Ovary (tissue), 9 donors: ENCODE results near the gene PURB. TPM values are rescaled to one million over a fixed set of nuclear protein-coding genes. Genes with fewer than 3 reads are reported as not detected.

Experiments
- DNase-seq, 5 donors: peaks; one replicate each; pipeline ENCODE4 v3.0.0-alpha.2; 2019 to 2020
- H3K27ac ChIP-seq, 2 donors: fragments of 200-600 bp; one replicate each; pipeline versions ENCODE4 v1.5.1 to v1.8.0; 2019 to 2022
- H3K27me3 ChIP-seq: fragments of 200-600 bp; one replicate; pipeline ENCODE4 v1.8.0; 2022
- H3K36me3 ChIP-seq: fragments of 200-600 bp; sonication (generic); one replicate; pipeline ENCODE4 v1.5.1; 2019
- H3K4me1 ChIP-seq: one replicate; pipeline ENCODE4 v1.8.1; 2013; ENCODE audit warnings: mild to moderate bottlenecking, moderate library complexity; ENCODE audit not compliant: insufficient read depth
- H3K4me3 ChIP-seq: fragments of 200-600 bp; sonication (generic); one replicate; pipeline ENCODE4 v1.5.1; 2017
- H3K9me3 ChIP-seq, 2 donors: fragments of 200-600 bp in 1 of 2; sonication (generic) in 1 of 2; one replicate each; pipeline versions ENCODE4 v1.5.1 to v1.8.1; 2013 to 2019; ENCODE audit warnings: mild to moderate bottlenecking in 1 of 2, moderate library complexity in 1 of 2
- EP300 ChIP-seq: sonication (generic); formaldehyde crosslinking; IDR thresholded peaks from one replicate; pipeline ENCODE4 v1.6.1; 2017; ENCODE audit warnings: antibody characterized with exemption
- POLR2A ChIP-seq: fragments of 450-650 bp; IDR thresholded peaks from one replicate; pipeline ENCODE4 v1.6.1; 2017; ENCODE audit warnings: antibody characterized with exemption, mild to moderate bottlenecking, moderate library complexity
- WGBS, 3 donors: extraction: QIAGEN DNeasy Blood & Tissue Kit in 1 of 3; methylation state at CpG; one replicate each; pipeline versions ENCODE4 v1.1.5 to v1.1.7; 2013 to 2017; 5-methylcytosine and 5-hydroxymethylcytosine counted together
- intact Hi-C, 4 donors: fragments of 100-400 bp; cut with DNase I; formaldehyde crosslinking; loops; one replicate each; pipeline versions ENCODE4 v1.11.0 to v1.15.1; 2022 to 2023
- polyA plus RNA-seq, 2 donors: library from polyadenylated mRNA; stranded (reverse); fragments of 200-250 nt in 1 of 2; fragments of 350-450 nt in 1 of 2; fragmentation: Illumina TruSeq in 1 of 2; extraction: RNeasy Lipid Tissue Mini Kit (QIAGEN cat#74804) in 1 of 2; gene quantifications; one replicate each; pipeline ENCODE4 v1.2.3, GENCODE V29; 2013 to 2014
- total RNA-seq, 7 donors: library from RNA; depleted of rRNA in 2 of 7; stranded (reverse); fragments of >200 nt in 2 of 7; fragmentation: NEBNext Ultra II Directional in 3 of 7; extraction: Animal tissue kit (Norgen Biotek cat#: 25700) in 3 of 7; gene quantifications; one replicate each; pipeline versions ENCODE4 v1.1.0 to v1.2.4, GENCODE V29; 2016 to 2023
- TF ChIP-seq, protein P1 (sequence below), 3 donors: fragments of 450-650 bp in 2 of 3; fragments of 200-600 bp in 1 of 3; IDR thresholded peaks; one replicate each; pipeline versions ENCODE4 v1.5.1 to v1.8.0; 2016 to 2022; ENCODE audit warnings: antibody characterized with exemption in 3 of 3, mild to moderate bottlenecking in 1 of 3
- donor health status: DM: no; HTN: no; CAD: no; lungs with moderate emphysema.
- donor health status: DM: no; HTN: no; CAD: no.
- donor health status: Bipolar disorder and iron deficiency.
- donor health status: DM: yes; HTN: yes; CAD: no.
- donor health status: DM: no; HTN: no; CAD: no.
- donor health status: DM: yes; HTN: yes; CAD: no.

Gene PURB
- total and polyA plus RNA-seq, 9 donors = 9.6 to 27.3 (median 23.8) TPM

DNA sequence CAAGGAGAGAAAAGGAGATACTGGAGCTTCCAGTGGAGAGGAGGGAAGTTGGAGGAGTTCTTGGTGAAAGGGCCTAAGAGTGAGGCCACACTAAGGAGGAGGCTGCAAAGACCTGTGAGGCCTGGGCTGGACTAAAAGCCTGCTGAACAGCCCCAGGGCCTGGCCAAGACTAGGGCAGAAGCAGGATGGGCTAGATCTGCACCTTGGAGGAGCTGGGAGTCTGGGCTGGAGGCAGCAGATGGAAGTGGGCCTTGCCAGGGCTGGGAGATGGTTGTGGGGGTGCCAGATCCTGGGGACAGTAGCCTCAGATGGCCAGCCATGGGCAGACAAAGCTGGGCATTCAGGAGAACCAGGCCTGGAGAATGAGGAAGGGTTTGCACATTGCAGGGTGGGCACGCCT is 6.5 kb upstream of the PURB start:
- TF ChIP-seq, protein P1, sequence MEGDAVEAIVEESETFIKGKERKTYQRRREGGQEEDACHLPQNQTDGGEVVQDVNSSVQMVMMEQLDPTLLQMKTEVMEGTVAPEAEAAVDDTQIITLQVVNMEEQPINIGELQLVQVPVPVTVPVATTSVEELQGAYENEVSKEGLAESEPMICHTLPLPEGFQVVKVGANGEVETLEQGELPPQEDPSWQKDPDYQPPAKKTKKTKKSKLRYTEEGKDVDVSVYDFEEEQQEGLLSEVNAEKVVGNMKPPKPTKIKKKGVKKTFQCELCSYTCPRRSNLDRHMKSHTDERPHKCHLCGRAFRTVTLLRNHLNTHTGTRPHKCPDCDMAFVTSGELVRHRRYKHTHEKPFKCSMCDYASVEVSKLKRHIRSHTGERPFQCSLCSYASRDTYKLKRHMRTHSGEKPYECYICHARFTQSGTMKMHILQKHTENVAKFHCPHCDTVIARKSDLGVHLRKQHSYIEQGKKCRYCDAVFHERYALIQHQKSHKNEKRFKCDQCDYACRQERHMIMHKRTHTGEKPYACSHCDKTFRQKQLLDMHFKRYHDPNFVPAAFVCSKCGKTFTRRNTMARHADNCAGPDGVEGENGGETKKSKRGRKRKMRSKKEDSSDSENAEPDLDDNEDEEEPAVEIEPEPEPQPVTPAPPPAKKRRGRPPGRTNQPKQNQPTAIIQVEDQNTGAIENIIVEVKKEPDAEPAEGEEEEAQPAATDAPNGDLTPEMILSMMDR (IDR thresholded peaks at IDR 0.05) = no peak
- TF ChIP-seq EP300 (no peak), POLR2A (no peak)
- Histone ChIP-seq H3K4me3 (no peak overlapping the region), H3K9me3 (no peaks in the 10 kb centered on the region), H3K36me3 (no peaks in the 10 kb centered on the region), H3K4me1 (no peaks in the 10 kb centered on the region), H3K27ac (no peak overlapping the region), H3K27me3 (no peaks in the 10 kb centered on the region)
- intact Hi-C loops = loop anchor here in 1 of 4 donors (5.0 kb wide), 1 partner anchor 86 kb away; the partner anchor contains the start of gene MYO1G
- DNase-seq = no peak
- 83 to 100% (median 90%) methylated on average over 1 of the region's 1 CpG for WGBS, 3 donors

DNA sequence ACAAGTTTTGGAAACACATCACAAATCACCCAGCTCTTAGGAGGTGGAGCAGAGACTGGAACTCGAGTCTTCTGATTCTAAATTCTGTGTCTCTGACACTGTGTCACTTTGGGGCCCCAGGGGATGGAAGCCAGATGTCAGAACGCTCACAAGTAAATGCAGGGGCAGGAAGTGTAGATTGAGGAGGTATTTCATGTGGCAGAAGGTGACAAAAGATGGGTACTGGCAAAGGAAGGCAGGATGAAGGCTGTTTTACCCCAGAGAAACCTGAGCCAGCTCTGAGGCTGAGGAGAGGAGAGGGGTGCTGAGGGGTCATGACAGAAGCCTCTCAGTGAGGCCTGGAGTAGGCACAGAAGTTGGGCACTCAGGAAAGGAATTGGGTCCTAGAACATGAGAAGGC is 6.0 kb upstream of the PURB start:
- TF ChIP-seq, protein P1 (IDR thresholded peaks at IDR 0.05) = no peak
- TF ChIP-seq POLR2A (no peak), EP300 (no peak)
- intact Hi-C loops = loop anchor here in 1 of 4 donors (5.0 kb wide), 1 partner anchor 86 kb away; the partner anchor contains the start of gene MYO1G
- Histone ChIP-seq H3K27ac (no peak overlapping the region), H3K9me3 (no peaks in the 10 kb centered on the region), H3K4me1 (no peaks in the 10 kb centered on the region), H3K27me3 (no peaks in the 10 kb centered on the region), H3K4me3 (no peak overlapping the region), H3K36me3 (no peaks in the 10 kb centered on the region)
- DNase-seq = no peak
- 55 to 60% (median 58%) methylated on average over 2 of the region's 2 CpGs for WGBS, 3 donors

DNA sequence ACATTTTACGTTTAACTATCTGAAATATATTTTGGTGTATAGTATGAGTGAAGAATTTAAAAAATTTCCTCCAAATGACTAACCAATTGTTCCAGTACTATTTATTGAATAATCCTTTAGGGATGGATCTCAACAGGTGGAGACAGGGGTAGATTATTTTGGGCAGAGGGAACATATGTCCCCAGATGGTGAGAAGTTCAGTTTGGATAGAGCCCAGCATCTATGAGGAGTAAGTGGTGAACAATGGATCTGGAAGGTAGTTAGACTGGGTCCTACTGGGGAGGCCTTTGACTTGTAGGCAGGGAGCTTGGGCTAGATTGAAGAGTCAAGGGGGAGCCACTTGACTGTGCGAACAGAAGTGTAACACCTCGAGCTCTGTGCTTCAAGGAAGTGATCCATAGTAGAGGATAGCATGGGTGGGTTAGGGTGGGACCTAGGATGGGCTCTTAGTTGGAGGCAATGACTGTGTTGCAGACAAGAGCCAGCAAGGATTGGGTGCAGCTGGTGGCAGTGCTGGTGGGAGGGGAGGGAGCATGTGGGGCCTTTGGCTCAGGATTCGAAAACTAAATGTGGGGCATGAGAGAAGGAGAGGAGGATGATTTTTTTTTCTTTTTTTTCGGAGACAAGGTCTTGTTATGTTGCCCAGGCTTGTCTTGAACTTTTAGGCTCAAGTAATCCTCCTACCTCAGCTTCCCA is 3.9 kb upstream of the PURB start:
- TF ChIP-seq POLR2A = no peak
- no peak for TF ChIP-seq EP300
- TF ChIP-seq, protein P1 (IDR thresholded peaks at IDR 0.05) = no peak
- Histone ChIP-seq H3K27me3 (no peaks in the 10 kb centered on the region), H3K9me3 (no peaks in the 10 kb centered on the region), H3K27ac (no peak overlapping the region), H3K4me3 (no peak overlapping the region), H3K4me1 (peaks cover 6% of the 10 kb centered on the region), H3K36me3 (no peaks in the 10 kb centered on the region)
- intact Hi-C loops = loop anchor here in 1 of 4 donors (10.0 kb wide), 2 partner anchors 96 to 226 kb away; partner anchors contain the start of gene TBRG4
- no peak for DNase-seq
- WGBS, 3 donors = 82 to 83% (median 83%) methylated on average over 5 of the region's 5 CpGs

DNA sequence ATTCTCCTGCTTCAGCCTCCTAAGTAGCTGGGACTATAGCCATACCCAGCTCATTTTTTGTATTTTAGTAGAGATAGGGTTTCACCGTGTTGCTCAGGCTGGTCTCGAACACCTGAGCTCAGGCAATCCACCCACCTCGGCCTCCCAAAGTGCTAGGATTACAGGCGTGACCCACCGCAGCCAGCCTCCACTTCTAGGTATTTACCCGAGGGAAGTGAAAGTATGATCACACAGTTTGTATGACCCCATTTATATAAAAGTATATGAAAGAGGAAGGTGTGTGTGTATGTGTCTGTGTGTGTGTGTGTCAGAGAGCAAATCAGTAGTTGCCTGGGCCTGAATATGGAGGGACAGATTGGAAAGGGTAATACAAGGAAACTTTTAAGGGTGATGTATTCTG is 2.0 kb upstream of the PURB start:
- Histone ChIP-seq H3K4me1 (peaks cover 11% of the 10 kb centered on the region), H3K27ac (no peak overlapping the region), H3K9me3 (no peaks in the 10 kb centered on the region), H3K4me3 (no peak overlapping the region), H3K36me3 (no peaks in the 10 kb centered on the region), H3K27me3 (no peaks in the 10 kb centered on the region)
- 86 to 87% (median 86%) methylated on average over 6 of the region's 6 CpGs for WGBS, 3 donors
- TF ChIP-seq POLR2A = no peak
- TF ChIP-seq EP300 = no peak
- TF ChIP-seq, protein P1 (IDR thresholded peaks at IDR 0.05) = no peak
- no peak for DNase-seq
- intact Hi-C loops = loop anchor here in 1 of 4 donors (10.0 kb wide), 2 partner anchors 98 to 228 kb away; partner anchors contain the start of gene TBRG4
